Activated T-helper 2 cell treated with anti-CD3 and anti-CD28 coated beads, Interferon-gamma antibody, Interleukin-2, Interleukin-4, amounts not matched to agents 10 μg/mL and 5 μg/mL and 100 μg/mL, durations not matched to agents 14 hours and 24 hours and 36 hours (primary cell): ENCODE data around the gene CRACR2A. TPM values are rescaled to one million over a fixed set of nuclear protein-coding genes. Genes with fewer than 3 reads are reported as not detected.
A peak's percentile ranks its signal among the peaks of the same experiment; 100 is the strongest.

Experiments
- DNase-seq: peaks from one replicate; pipeline ENCODE4 v3.0.0; 2021; ENCODE audit warnings: low spot score
- H3K27ac Mint-ChIP-seq: one replicate; pipeline ENCODE4 v1.8.0; 2021; ENCODE audit warnings: mixed read lengths
- H3K27me3 Mint-ChIP-seq: one replicate; pipeline ENCODE4 v1.8.0; 2021; ENCODE audit warnings: low read depth, mixed read lengths
- H3K36me3 Mint-ChIP-seq: one replicate; pipeline ENCODE4 v1.8.0; 2021; ENCODE audit warnings: low read depth, mixed read lengths
- H3K4me1 Mint-ChIP-seq: one replicate; pipeline ENCODE4 v1.8.0; 2021; ENCODE audit warnings: low read depth, mixed read lengths
- H3K4me3 Mint-ChIP-seq: one replicate; pipeline ENCODE4 v1.8.0; 2021; ENCODE audit warnings: low read depth, mild to moderate bottlenecking, moderate library complexity, mixed read lengths
- H3K9me3 Mint-ChIP-seq: one replicate; pipeline ENCODE4 v1.8.0; 2021; ENCODE audit warnings: mixed read lengths
- intact Hi-C: fragments of 100-400 bp; cut with micrococcal nuclease; formaldehyde crosslinking; loops from one replicate; pipeline ENCODE4 v1.15.1; 2023
- total RNA-seq: library from RNA; stranded (reverse); gene quantifications from 2 replicates; pipeline ENCODE4 v1.2.3, GENCODE V29; 2022

Gene CRACR2A
- total RNA-seq, 1 donor from 2014 or later, result 24.6 TPM

DNA sequence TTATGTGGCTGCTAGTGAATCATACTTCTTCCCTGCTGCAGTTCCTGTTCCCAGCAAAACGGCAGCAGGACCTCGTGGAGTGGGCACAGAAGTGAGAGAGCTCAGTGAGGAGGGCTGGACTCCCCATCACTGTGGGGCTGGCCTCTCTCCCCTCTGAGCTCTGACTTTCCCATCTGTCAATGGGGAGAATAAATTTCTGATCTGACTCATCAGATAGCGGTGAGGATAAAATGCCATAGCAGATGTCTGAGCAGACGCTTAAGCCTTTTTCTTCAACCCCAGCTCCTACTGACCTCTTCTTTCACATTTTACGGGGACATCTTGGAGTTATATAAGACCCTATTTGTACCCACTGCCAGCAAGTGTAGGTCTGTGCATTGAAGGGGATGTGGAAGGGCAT, 116.6 kb downstream of the CRACR2A start:
- Mint-ChIP-seq H3K4me1 (peaks cover 13% of the 10 kb centered on the region), H3K27ac (no peak overlapping the region), H3K4me3 (no peak overlapping the region), H3K9me3 (no peaks in the 10 kb centered on the region), H3K27me3 (no peaks in the 10 kb centered on the region), H3K36me3 (peaks cover 20% of the 10 kb centered on the region)
- DNase-seq, result no peak
- intact Hi-C loops, result no loop called here

DNA sequence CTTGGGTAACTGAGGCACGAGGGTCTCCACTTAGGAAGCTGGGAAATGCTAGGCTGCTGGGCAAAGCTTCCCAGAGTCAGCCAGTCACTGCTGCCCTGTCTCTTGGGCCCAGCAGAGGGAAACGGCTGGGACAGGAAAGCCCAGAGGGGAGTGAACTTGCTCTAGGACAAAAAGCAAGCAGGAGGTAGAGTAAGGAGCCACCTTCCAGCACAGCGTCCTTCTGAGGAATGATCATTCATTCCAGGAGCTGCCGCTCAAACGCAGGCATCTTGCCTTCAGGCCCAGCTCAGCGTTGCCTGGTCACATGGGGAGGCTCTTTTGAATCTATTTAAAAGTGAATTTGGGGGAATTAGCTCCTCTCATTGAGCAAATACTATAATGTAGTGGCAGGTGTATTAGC, 118.6 kb downstream of the CRACR2A start:
- H3K36me3 Mint-ChIP-seq, result peaks cover 20% of the 10 kb centered on the region
- intact Hi-C loops, result no loop called here
- DNase-seq, result no peak
- H3K4me1 Mint-ChIP-seq, result peaks cover 13% of the 10 kb centered on the region
- no peak overlapping the region for H3K27ac Mint-ChIP-seq
- no peaks in the 10 kb centered on the region for H3K27me3 Mint-ChIP-seq
- no peaks in the 10 kb centered on the region for H3K9me3 Mint-ChIP-seq
- no peak overlapping the region for H3K4me3 Mint-ChIP-seq

DNA sequence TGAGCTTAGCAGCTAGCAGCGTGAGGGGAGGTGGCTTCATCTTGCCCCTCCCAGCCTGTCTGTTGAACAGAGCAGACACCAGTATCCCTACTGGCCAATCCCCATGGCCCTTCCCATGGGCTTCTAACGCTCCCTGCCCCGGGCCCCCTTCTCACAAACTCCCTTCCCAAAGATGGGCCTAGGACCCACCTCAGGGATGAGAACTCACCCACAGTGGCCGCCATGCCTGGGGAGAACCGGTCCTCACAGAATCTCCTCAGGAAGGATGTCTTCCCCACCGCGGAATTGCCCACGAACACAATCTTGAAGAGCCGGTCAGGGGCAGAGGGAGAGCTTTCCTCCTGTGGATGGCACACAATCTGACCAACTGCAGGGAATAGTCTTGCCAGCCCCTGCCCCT, 119.5 kb downstream of the CRACR2A start:
- peaks cover 20% of the 10 kb centered on the region for H3K36me3 Mint-ChIP-seq
- no peak overlapping the region for H3K4me3 Mint-ChIP-seq
- intact Hi-C loops, result no loop called here
- no peak overlapping the region for H3K27ac Mint-ChIP-seq
- no peak for DNase-seq
- H3K4me1 Mint-ChIP-seq, result peaks cover 13% of the 10 kb centered on the region
- no peaks in the 10 kb centered on the region for H3K27me3 Mint-ChIP-seq
- no peaks in the 10 kb centered on the region for H3K9me3 Mint-ChIP-seq

DNA sequence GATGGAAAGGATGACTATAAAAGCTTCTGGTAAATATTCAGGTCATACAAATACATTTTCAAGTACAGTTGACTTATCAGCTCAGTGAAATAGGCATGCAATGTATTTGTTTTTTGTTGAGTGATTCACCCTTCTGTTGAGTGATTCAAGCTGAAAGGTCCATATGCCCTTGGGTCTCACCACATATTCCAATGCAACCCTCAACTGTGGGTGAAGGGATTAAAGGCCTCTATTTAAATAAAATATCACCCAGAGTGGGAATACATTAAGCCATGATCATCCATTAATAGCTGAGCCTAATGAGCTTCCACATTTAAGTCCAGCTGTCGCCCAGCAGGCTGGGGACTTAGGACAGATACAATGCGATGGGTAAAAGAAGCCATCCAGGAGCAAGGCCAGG, 120.2 kb downstream of the CRACR2A start:
- peaks cover 13% of the 10 kb centered on the region for H3K4me1 Mint-ChIP-seq
- peak overlapping the region; percentile 46 for H3K27ac Mint-ChIP-seq
- no peaks in the 10 kb centered on the region for H3K27me3 Mint-ChIP-seq
- no peaks in the 10 kb centered on the region for H3K9me3 Mint-ChIP-seq
- no peak for DNase-seq
- peaks cover 18% of the 10 kb centered on the region for H3K36me3 Mint-ChIP-seq
- intact Hi-C loops, result no loop called here
- no peak overlapping the region for H3K4me3 Mint-ChIP-seq

DNA sequence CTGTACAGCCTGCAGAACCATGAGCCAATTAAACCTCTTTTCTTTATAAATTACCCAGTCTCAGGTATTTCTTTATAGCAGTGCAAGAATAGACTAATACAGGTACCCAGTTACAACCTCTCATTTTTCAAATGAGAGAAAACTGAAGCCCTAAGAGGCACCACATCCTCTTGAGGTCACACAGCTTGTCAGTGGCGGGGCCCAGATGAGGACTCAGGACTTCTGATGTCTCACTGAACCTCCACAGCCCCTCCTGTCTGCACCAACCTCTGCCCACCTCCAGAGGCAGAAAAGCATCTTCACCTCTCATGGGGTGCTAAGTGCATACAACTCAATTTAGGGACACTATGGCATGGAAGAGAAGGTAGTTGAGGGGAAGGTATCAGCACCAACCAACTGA, 120.7 kb downstream of the CRACR2A start:
- Mint-ChIP-seq H3K36me3 (peaks cover 17% of the 10 kb centered on the region), H3K4me3 (no peak overlapping the region), H3K27ac (peak overlapping the region; percentile 46), H3K9me3 (no peaks in the 10 kb centered on the region), H3K27me3 (no peaks in the 10 kb centered on the region), H3K4me1 (peaks cover 13% of the 10 kb centered on the region)
- intact Hi-C loops, result no loop called here
- no peak for DNase-seq

DNA sequence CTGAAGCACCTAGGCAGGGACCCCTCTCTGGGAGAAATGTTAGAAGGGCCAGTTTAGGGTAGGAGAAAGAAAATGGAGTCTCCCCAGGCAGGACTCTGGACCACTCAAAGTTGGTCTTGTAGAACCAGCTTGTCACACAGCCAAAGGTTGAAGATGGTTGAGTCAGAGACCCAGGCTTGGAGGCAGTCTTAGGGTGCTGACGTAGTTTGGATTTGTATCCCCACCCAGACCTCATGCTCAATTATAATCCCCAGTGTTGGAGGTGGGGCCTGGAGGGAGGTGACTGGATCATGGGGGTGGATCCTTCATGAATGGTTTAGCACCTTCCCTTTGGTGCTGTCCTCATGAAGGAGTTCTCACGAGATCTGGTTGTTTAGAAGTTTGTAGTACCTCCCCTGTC, 121.2 kb downstream of the CRACR2A start:
- Mint-ChIP-seq H3K4me1 (peaks cover 13% of the 10 kb centered on the region), H3K36me3 (peaks cover 21% of the 10 kb centered on the region), H3K9me3 (no peaks in the 10 kb centered on the region), H3K27ac (peak overlapping the region; percentile 2), H3K4me3 (no peak overlapping the region), H3K27me3 (no peaks in the 10 kb centered on the region)
- DNase-seq, result no peak
- intact Hi-C loops, result no loop called here

DNA sequence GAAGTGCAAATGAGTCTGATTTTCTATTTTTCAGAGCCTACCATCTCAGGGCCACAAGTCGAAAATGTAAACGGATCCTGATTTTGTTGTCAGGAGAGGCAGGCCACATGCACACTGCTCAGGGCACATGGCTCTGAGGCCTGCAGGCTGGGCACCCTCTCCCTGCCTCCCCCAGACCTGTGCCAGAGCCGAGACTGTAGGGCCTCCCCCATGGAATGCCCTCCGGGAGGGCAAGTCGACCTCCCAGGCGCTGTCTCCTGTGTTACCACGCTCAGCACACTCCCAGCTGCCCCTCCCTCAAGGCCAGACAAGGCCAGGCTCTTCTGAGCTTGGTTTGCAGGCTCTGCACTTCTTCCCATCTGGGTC, 121.7 kb downstream of the CRACR2A start:
- no peak overlapping the region for H3K27ac Mint-ChIP-seq
- intact Hi-C loops, result no loop called here
- no peak overlapping the region for H3K4me3 Mint-ChIP-seq
- H3K36me3 Mint-ChIP-seq, result peaks cover 26% of the 10 kb centered on the region
- H3K4me1 Mint-ChIP-seq, result peaks cover 13% of the 10 kb centered on the region
- H3K9me3 Mint-ChIP-seq, result no peaks in the 10 kb centered on the region
- H3K27me3 Mint-ChIP-seq, result no peaks in the 10 kb centered on the region
- DNase-seq, result no peak

DNA sequence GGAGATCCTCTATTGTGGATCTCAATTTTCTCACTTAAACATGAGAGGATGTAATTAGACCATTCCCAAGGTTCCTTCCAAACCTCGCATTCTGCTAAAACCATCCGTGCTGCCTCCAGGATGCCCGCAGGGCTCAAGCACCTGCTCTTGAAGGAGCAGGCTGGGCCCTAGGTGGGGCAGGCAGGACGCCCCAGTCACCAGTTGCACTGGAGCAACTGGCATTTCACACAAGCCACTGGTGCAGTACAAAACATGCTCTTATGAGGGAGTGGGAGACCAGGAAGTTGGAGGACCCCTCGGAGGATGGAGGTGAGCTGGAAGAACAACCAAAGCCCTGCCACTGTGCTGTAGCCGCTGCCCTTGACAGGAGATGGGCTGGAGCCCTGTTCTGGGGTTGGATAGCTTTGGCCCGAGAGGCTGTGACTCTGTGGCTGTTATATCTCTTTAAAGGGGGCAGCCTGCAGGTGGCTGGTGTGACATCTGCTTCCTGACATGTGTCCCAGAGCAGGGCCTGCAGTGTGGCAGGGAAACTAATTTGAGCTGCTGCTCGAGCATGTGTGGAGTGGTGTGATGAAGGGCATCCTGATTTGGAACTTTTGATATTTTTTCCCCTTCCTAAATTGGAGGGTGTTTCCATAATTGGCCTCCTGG, 122.2 kb downstream of the CRACR2A start:
- Mint-ChIP-seq H3K36me3 (peaks cover 31% of the 10 kb centered on the region), H3K4me1 (peaks cover 13% of the 10 kb centered on the region), H3K27me3 (no peaks in the 10 kb centered on the region), H3K27ac (no peak overlapping the region), H3K9me3 (no peaks in the 10 kb centered on the region), H3K4me3 (no peak overlapping the region)
- intact Hi-C loops, result no loop called here
- no peak for DNase-seq

DNA sequence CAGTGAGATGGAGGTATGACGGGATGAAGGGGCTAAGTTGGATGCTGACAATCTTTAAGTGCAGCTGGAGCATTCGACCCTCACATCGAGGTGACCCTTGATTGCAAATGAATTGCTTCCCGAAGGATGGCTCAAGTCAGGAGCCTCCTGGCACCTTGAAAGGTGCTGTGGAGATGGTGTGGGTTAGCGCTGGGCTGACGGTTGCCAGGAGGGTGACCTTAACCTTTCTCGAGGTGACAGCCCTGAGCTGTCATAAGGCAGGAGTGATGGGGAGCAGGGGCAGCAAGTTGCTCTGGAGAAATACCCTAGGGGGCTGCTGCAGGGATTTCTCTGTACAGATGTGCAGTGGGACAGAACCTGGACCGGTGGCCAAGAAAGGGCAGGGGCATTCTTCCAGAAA, 122.8 kb downstream of the CRACR2A start:
- intact Hi-C loops, result no loop called here
- DNase-seq, result no peak
- Mint-ChIP-seq H3K27ac (no peak overlapping the region), H3K27me3 (no peaks in the 10 kb centered on the region), H3K36me3 (peaks cover 37% of the 10 kb centered on the region), H3K4me3 (no peak overlapping the region), H3K9me3 (no peaks in the 10 kb centered on the region), H3K4me1 (peaks cover 13% of the 10 kb centered on the region)

DNA sequence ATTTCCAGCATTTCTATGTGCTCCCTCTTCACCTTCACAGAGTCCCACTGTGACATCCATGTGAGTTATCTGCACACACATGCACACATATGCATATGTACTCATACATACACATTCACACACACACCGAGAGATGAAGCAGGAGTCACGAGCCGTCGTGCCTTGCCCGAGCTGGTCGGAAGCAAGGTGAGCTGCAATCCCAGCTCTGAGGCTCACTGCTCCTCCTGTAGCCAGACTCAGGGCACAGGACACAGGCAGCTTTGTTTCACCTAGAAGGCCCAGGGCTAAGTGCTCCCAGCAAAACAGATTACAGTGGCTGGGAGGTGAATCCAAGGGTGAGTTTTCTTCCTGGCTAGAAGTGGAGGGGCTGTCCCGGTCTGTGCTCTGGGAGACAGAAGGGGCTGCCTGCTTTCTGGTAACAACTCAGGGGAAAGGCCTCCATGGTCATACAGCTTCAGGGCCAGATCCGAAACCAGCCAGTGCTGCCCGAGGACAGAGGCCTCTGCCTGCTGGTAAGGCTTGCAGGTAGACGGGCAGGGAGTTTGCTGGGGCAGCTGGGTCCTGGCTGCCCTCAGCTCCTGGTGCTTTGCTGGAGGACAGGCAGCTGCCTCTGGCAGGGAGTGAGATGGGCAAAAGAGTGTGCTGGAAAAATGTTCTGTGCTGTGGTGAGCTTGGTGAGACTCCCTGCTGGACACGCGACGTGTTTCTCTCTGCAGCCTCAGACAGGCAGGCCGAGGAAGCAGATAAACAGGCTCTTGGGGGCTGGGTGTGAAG, 123.7 kb downstream of the CRACR2A start:
- Mint-ChIP-seq H3K4me1 (peaks cover 13% of the 10 kb centered on the region), H3K9me3 (no peaks in the 10 kb centered on the region), H3K36me3 (peaks cover 38% of the 10 kb centered on the region), H3K27ac (peak overlapping the region; percentile 23), H3K4me3 (no peak overlapping the region), H3K27me3 (no peaks in the 10 kb centered on the region)
- intact Hi-C loops, result no loop called here
- no peak for DNase-seq

DNA sequence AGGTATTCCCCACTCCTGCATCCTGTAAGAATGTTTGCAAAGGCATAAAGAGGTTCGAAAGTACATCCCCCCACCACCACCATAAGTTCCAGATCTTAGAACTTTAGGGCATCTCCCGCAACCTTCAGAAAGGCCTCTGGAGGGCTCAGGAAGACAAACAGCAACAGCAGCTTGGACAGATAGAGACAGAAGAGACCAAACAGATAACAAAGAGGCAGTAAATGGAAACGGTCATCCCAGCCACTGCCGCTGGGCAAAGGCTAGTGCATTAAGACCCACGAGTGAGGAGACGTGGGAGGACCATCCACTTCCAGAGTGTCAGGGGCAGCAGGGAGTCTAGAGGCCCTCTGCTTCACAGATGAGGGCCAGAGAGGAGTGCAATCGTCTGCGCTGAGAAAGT, 124.3 kb downstream of the CRACR2A start:
- Mint-ChIP-seq H3K4me1 (peaks cover 16% of the 10 kb centered on the region), H3K27me3 (no peaks in the 10 kb centered on the region), H3K27ac (no peak overlapping the region), H3K36me3 (peaks cover 38% of the 10 kb centered on the region), H3K9me3 (no peaks in the 10 kb centered on the region), H3K4me3 (no peak overlapping the region)
- DNase-seq, result no peak
- intact Hi-C loops, result no loop called here

DNA sequence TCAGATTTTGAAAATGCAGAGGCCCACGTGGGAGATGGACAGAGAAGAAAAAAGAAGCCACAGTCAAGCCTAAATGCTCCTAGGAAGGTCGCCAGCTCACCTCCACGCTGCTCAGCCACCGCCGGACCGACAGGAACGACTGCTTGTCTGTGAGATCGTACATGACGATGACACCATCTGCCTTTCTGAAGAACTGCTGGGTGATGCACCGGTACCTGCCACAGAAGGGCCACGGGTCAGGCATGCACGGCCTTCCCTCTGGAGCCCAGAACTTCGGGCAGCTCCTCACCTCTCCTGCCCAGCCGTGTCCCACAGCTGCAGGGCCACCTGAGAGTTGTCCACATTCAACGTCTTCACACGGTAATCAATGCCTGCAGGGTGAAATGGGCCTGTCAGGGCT, 125.6 kb downstream of the CRACR2A start:
- DNase-seq, result no peak
- H3K4me3 Mint-ChIP-seq, result no peak overlapping the region
- H3K27ac Mint-ChIP-seq, result no peak overlapping the region
- H3K27me3 Mint-ChIP-seq, result no peaks in the 10 kb centered on the region
- peaks cover 16% of the 10 kb centered on the region for H3K4me1 Mint-ChIP-seq
- intact Hi-C loops, result no loop called here
- peaks cover 32% of the 10 kb centered on the region for H3K36me3 Mint-ChIP-seq
- H3K9me3 Mint-ChIP-seq, result no peaks in the 10 kb centered on the region

DNA sequence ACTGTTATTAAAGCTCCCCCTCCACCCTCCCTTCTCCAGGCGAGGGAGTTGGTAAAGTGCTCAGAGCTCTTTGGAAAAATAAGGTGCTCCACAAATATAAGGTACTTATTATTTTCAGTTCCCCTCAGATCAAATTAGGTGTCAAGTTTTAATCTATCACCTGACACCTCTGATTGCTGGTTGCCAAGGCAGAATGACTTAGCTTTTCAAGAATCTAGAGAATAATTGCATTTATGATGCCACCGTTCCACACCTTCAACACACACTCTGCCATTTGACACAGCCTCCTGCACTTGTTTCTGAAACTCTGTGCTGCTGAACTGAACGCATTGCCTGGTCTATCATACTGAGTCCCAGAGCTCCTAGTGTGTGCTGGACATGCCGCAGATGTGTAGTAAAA, 128.6 kb downstream of the CRACR2A start:
- Mint-ChIP-seq H3K4me3 (no peak overlapping the region), H3K36me3 (peaks cover 40% of the 10 kb centered on the region), H3K9me3 (no peaks in the 10 kb centered on the region), H3K27ac (no peak overlapping the region), H3K4me1 (peaks cover 18% of the 10 kb centered on the region), H3K27me3 (no peaks in the 10 kb centered on the region)
- DNase-seq, result no peak
- intact Hi-C loops, result no loop called here
